Measurements from ENCODE around the gene AVL9.

GRCh38 chr7:32539366-32539765 lies 44.1 kb downstream of the AVL9 start:
- TF ChIP-seq CTCF (IDR thresholded peaks at IDR 0.05) (no peak), EP300 (IDR thresholded peaks at IDR 0.05) (no peak)

Measured in gastroesophageal sphincter (tissue), 3 donors.